ENCODE results near the gene NIPBL. TPM values are rescaled to one million over a fixed set of nuclear protein-coding genes. Genes with fewer than 3 reads are reported as not detected.

The NIPBL gene
- total RNA-seq, 1 experiment from 2014 or later: 124 TPM

GRCh38 chr5:36944024-36944423 lies 67.5 kb downstream of the NIPBL start:
- H3K4me2 ChIP-seq: no peak overlapping the region
- POLR2A ChIA-PET (ENCODE audit: unreplicated experiment): no interaction called here
- BruUV-seq (replicated peaks): no TSS peak
- no peaks in the 10 kb centered on the region for H3K9me2 ChIP-seq (ENCODE audit: insufficient read depth)
- peaks cover 91% of the 10 kb centered on the region for H3K79me2 ChIP-seq (ENCODE audit: low read depth)
- intact Hi-C loops (cut with micrococcal nuclease; ENCODE audit: unreplicated experiment): loop anchor here (1.0 kb wide), 3 partner anchors 66 to 205 kb away; no protein-coding TSS in a partner anchor
- CTCF ChIA-PET: interaction anchor here (1.4 kb wide), 1 partner anchor 214 kb away, joined by 6 read pairs; no protein-coding TSS in a partner anchor
- no peaks in the 10 kb centered on the region for H3K36me3 ChIP-seq (ENCODE audit: low read depth)
- DNase-seq: no peak
- no peaks in the 10 kb centered on the region for H3K27me3 ChIP-seq (ENCODE audit: insufficient read depth, low read depth)
- TF ChIP-seq CTCF (conservative IDR thresholded peaks at IDR 0.05): no peak
- H2AFZ ChIP-seq: no peak overlapping the region
- H3K4me3 ChIP-seq: no peak overlapping the region
- H3F3A ChIP-seq (ENCODE audit: insufficient read depth, low read depth): peaks cover 24% of the 10 kb centered on the region
- no peak overlapping the region for H3K27ac ChIP-seq
- peaks cover 58% of the 10 kb centered on the region for H4K20me1 ChIP-seq (ENCODE audit: insufficient read depth)
- peaks cover 10% of the 10 kb centered on the region for H3K4me1 ChIP-seq (replicated peaks; ENCODE audit: insufficient read depth)
- no peaks in the 10 kb centered on the region for H3K9me3 ChIP-seq (ENCODE audit: insufficient read depth, low read depth)

GRCh38 chr5:36944607-36945225 lies 68.1 kb downstream of the NIPBL start:
- CTCF ChIA-PET: interaction anchor here (1.4 kb wide), 1 partner anchor 215 kb away, joined by 6 read pairs; no protein-coding TSS in a partner anchor

GRCh38 chr5:36945687-36946086 lies 69.1 kb downstream of the NIPBL start:
- TF ChIP-seq CTCF (conservative IDR thresholded peaks at IDR 0.05): no peak
- no peak for TF ChIP-seq EZH2 (IDR thresholded peaks at IDR 0.05; ENCODE audit: low read depth)
- Histone ChIP-seq H3K9me2 (ENCODE audit: insufficient read depth) (no peaks in the 10 kb centered on the region), H3K27ac (no peak overlapping the region), H4K20me1 (ENCODE audit: insufficient read depth) (peaks cover 63% of the 10 kb centered on the region), H3K4me1 (replicated peaks; ENCODE audit: insufficient read depth) (peaks cover 13% of the 10 kb centered on the region), H3K27me3 (ENCODE audit: insufficient read depth, low read depth) (no peaks in the 10 kb centered on the region), H3K79me2 (ENCODE audit: low read depth) (peaks cover 91% of the 10 kb centered on the region), H2AFZ (no peak overlapping the region), H3K36me3 (ENCODE audit: low read depth) (no peaks in the 10 kb centered on the region), H3K9me3 (ENCODE audit: insufficient read depth, low read depth) (no peaks in the 10 kb centered on the region), H3K4me2 (no peak overlapping the region), H3K4me3 (no peak overlapping the region), H3F3A (ENCODE audit: insufficient read depth, low read depth) (peaks cover 27% of the 10 kb centered on the region)
- POLR2A ChIA-PET (ENCODE audit: unreplicated experiment): no interaction called here
- no TSS peak for BruUV-seq (replicated peaks)
- no peak for DNase-seq
- intact Hi-C loops (cut with micrococcal nuclease; ENCODE audit: unreplicated experiment): no loop called here
- CTCF ChIA-PET: interaction anchor here (0.6 to 0.8 kb wide), 3 partner anchors 27 to 66 kb away, joined by 3 read pairs; no protein-coding TSS in a partner anchor

More at GRCh38 chr5:36944607-36945225, 68.1 kb downstream of the NIPBL start:
- Histone ChIP-seq H3K9me2 (ENCODE audit: insufficient read depth) (no peaks in the 10 kb centered on the region), H3K79me2 (ENCODE audit: low read depth) (peaks cover 91% of the 10 kb centered on the region), H2AFZ (no peak overlapping the region), H3K27ac (no peak overlapping the region), H3K9me3 (ENCODE audit: insufficient read depth, low read depth) (no peaks in the 10 kb centered on the region), H3K4me1 (replicated peaks; ENCODE audit: insufficient read depth) (peaks cover 7% of the 10 kb centered on the region), H3K27me3 (ENCODE audit: insufficient read depth, low read depth) (no peaks in the 10 kb centered on the region), H4K20me1 (ENCODE audit: insufficient read depth) (peaks cover 61% of the 10 kb centered on the region), H3K4me2 (no peak overlapping the region), H3K4me3 (no peak overlapping the region), H3K36me3 (ENCODE audit: low read depth) (no peaks in the 10 kb centered on the region), H3F3A (ENCODE audit: insufficient read depth, low read depth) (peaks cover 21% of the 10 kb centered on the region)
- intact Hi-C loops (cut with micrococcal nuclease; ENCODE audit: unreplicated experiment): loop anchor here (1.0 kb wide), 3 partner anchors 66 to 205 kb away; no protein-coding TSS in a partner anchor
- no peak for TF ChIP-seq EZH2 (IDR thresholded peaks at IDR 0.05; ENCODE audit: low read depth)
- TF ChIP-seq CTCF (conservative IDR thresholded peaks at IDR 0.05): peak; percentile 91
- no TSS peak for BruUV-seq (replicated peaks)
- POLR2A ChIA-PET (ENCODE audit: unreplicated experiment): interaction anchor here (0.6 kb wide), 1 partner anchor 70 kb away, joined by 4 read pairs; no protein-coding TSS in a partner anchor
- DNase-seq: peak in 1 of 2 experiments; percentile 67
